NCI-H1436 (cell line): ENCODE results near the gene ARG1.
"Not testable (repeated sequence)": the region's sequence is repeated elsewhere in the genome, so short reads cannot be mapped to it uniquely, and the experiment has no call there.

Experiments used
- DNase-seq: peaks from one replicate; lab custom pipeline; 2025; lab: John Stamatoyannopoulos, UW

Gene ARG1

DNA sequence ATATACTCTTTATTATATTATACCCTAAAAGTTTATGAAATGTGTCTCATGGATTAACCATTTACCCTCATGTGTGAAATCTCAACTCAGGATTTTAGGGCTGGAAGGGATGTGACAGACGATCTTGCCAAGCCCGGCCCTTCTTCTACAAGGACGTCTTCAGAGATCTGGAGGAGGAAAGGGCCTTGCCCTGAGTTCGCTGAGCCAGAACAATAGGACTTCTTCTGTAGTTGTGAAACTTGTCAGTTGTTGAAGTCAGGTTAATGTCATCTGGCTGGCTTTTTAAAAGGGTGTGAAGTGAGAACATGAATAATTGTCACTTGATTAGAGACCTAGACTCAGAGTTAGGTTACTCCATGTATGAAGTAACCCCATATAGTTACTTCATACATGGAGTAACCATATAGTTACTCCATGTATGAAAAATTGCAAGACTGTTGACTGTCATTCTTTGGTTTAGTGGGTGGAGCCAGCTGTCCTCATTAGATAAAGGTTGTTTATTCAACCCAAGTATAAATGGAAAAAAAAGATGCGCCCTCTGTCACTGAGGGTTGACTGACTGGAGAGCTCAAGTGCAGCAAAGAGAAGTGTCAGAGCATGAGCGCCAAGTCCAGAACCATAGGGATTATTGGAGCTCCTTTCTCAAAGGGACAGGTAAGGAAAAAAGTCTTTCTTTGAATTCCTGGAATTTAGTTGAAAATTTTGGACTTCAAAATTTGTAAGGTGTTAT, at the start of gene ARG1:
Gene ARG1, plus strand, starts transcription at position 541 of the 730 bp plus-strand sequence. Its CDS starts 57 bp downstream, at position 598.
- no peak for DNase-seq

GRCh38 chr6:131523988-131524673, 48.9 kb upstream of the ARG1 start:
- DNase-seq = no peak

- DNase-seq = no peak
Observed at GRCh38 chr6:131524695-131525336, 48.2 kb upstream of the ARG1 start.

DNA sequence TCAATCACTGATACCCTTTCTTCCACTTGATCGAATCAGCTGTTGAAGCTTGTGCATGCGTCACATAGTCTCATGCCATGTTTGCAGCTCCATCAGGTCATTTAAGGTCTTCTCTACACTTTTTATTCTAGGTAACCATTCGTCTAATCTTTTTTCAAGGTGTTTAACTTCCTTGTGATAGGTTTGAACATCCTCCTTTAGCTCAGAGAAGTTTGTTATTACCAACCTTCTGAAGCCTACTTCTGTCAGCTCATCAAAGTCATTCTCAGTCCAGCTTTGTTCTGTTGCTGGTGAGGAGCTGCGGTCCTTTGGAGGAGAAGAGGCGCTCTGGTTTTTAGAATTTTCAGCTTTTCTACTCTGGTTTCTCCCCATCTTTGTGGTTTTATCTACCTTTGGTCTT, 42.1 kb upstream of the ARG1 start:
- not testable (repeated sequence) for DNase-seq

DNA sequence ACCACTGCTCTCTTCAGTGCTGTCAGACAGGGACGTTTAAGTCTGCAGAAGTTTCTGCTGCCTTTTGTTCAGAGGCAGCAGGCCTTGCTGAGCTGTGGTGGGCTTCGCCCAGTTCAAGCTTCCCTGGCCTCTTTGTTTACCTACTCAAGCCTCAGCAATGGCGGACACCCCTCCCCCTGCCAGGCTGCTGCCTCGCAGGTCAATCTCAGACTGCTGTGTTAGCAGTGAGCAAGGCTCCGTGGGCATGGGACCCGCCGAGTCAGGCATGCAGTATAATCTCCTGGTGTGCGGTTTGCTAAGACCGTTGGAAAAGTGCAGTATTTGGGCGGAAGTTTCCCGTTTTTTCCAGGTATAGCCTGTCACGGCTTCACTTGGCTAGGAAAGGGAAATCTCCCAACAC, 41.3 kb upstream of the ARG1 start:
- not testable (repeated sequence) for DNase-seq

GRCh38 chr6:131532580-131533039, 40.4 kb upstream of the ARG1 start:
- DNase-seq = no peak

GRCh38 chr6:131538615-131539014, 34.4 kb upstream of the ARG1 start:
- DNase-seq = not testable (repeated sequence)

DNA sequence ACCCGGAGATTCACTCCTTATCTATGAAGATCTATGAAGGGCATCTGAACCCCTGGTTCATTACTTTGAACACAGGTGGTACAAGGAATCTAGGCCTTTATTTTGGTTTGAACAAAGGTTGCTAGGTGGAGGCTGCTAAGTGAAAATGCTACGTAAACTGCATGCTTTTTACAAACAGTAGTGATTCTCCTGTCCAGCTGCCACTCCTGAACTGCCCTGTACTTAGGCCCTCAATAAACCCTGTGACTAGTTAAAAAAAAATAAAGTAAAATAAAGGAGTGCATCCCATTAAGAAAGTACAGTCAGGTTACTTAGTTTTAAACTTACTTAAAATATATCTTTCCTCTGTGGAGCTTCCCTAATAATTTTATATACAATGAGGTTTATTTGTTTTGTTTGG, 27.7 kb upstream of the ARG1 start:
- DNase-seq = no peak

DNA sequence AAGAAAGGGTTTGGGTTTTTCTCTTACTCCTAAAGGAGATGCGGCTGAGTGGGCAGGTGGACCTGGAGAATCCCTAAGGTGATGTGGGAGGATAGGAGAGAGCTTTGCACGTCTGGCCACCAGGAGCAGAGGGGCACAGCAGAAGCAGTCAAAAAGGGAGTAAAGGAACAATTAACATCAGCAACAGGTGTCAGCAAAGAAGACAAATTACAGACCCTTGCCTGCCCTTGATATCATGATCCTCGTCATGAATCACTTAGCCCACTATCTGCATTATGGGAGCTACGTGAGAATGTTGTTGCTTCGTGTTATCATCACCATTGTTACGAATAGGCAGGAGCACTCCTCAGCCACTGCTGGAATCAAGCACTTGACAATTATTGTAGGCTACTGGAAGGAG, 25.5 kb upstream of the ARG1 start:
- DNase-seq = no peak

GRCh38 chr6:131548441-131548840, 24.6 kb upstream of the ARG1 start:
- DNase-seq = no peak

DNA sequence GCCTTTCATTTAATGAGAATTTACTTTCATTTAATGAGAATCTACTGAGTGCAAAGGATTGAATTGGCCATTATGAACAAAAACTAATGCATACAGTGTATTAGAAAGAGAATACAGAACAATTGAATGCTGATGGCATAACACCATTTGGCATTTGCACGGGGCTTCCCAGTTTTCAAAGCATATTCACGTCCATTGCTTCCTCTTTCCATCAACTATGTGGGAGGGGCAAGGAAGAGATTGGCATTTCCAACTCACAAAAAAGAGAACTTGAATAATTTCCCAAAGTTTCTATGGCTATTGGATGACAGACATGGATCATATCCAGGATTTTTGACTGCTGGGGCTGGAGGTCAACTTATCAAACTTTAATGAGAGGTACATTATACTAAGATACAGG, 23.2 kb upstream of the ARG1 start:
- no peak for DNase-seq

- no peak for DNase-seq
Observed at GRCh38 chr6:131551902-131552301, 21.1 kb upstream of the ARG1 start.

DNA sequence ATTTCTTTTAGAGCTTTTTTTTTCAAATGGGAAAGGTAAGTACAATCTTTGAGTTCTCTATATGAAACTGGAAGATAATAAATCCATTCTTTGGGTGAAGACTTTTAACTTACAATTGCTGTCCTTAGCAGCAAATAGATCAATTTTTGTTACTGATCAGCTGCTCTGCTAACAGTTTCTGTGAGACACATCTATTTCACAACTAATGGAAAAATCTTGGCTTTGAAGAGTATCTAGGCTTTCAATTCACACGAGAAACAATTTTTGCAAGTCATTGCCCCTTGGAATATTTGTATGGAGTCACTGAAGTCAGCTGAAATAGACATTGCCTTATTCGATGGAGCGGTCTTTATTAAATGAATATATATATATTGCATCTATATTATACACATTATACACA, 20.5 kb upstream of the ARG1 start:
- DNase-seq = no peak

GRCh38 chr6:131555992-131556391, 17.0 kb upstream of the ARG1 start:
- DNase-seq = no peak

DNA sequence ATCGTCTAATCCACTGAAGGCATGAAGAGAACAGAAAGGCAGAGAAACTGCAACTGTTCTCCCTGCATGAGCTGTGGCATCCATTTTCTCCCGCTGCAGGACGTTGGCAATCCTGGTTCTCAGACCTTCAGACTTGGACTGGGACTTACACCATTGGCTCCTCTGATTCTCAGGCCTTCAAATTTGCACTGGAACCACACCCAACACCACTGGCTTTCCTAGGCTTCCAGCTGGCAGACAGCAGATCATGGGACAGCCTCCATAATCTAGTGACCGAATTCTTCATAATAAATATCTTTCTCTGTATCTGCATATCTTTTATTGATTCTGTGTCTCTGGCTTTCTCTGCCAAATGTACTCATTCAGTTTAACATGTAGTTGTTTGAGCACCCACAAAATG, 14.1 kb upstream of the ARG1 start:
- no peak for DNase-seq

DNA sequence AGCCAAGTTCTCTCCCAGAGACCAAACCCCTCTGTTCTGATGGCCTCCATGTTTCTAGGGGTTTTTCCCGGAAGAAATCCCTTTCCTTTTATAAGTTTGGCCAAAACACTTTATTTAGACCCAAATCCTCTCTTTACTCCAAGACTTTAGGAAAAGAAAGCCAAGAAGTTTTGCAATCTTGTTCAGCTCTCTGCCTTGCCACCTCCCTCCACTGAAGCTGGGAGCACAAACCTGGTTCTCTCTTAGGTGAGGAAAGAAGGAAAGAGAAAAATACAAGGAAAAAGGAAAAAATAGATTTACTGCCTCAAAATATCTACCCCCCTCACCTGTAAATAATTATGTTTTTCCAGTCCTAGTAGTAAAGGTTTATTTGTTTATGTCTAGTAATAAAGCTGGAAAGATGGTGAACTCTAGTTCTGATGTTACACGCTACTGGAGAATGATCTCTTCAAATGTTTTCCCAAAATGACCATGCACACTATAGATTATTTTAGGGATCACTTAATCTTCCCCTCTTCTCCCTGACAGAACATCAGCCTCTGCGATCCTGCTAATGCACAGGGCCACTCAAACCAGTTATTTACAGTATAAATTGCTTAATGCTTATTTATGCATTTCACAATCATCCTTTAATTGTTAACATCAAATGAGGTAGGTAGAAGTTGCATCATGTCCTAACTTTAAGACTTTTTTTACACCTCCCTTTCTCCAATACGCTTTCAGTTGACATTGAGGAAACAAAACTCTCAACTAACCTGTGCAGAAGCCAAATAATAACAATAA, 10.9 kb upstream of the ARG1 start:
- no peak for DNase-seq

GRCh38 chr6:131565056-131565455, 8.0 kb upstream of the ARG1 start:
- DNase-seq = no peak

- DNase-seq = no peak
Observed at GRCh38 chr6:131568726-131569125, 4.3 kb upstream of the ARG1 start.

DNA sequence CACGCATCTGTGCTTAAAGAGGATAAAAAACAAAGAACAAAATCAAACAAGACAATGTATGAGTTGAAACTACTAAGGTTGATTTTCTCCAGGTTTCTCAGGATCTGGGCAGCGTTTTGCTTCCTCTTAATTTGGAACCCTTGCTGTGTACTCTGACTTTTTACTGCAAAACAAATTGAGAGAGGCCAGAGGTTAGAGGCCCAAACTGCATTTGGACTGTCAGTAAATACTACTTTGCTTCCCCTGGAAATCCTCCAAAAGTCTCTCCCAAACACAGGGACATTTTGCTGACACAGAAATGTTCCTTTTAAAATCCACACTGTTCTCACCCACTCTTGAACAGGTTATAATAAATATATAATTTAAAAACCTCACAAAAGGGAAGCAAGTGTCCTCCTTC, 1.1 kb downstream of the ARG1 start:
- no peak for DNase-seq

DNA sequence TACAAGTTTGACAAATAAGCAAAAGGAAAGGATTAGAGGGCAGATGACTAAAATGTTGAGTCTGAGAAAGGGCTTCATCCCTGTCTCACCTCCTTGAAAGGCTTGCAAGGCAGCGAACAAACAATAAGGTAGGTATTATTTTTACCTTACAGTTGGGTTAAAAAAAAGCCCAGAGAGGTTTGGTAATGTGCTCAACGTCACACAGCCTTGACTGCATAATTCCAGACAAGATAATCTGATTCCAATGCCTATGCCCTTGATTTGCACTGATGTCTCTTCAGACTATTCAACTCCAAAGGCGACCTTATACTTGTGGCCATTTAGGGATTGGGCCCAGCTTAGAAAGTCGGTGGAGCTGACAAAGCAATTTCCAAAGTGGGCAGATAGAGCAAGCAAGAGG, 1.7 kb downstream of the ARG1 start:
- no peak for DNase-seq

- DNase-seq = no peak
Observed at GRCh38 chr6:131575834-131576478, 2.9 kb downstream of the ARG1 start.

GRCh38 chr6:131581523-131581922, 8.5 kb downstream of the ARG1 start:
- no peak for DNase-seq
